AG10803 (cell line): ENCODE measurements around the gene C12orf57.

Experiments used
- DNase-seq: peaks from one replicate; pipeline ENCODE4 v3.0.0; 2010; ENCODE audit warnings: low read depth
- H3K4me3 ChIP-seq: 2 replicates; pipeline ENCODE4 v1.5.1; 2011; ENCODE audit warnings: mild to moderate bottlenecking, low read length, control low read depth
- TF ChIP-seq, protein P1 (sequence below): conservative IDR thresholded peaks from 2 replicates; pipeline ENCODE4 v1.5.1; 2011; ENCODE audit warnings: mild to moderate bottlenecking, low read length, control low read depth, inconsistent platforms

The C12orf57 gene

GRCh38 chr12:6952121-6952862 lies 8.5 kb downstream of the C12orf57 start:
- no peak for DNase-seq
- TF ChIP-seq, protein P1, sequence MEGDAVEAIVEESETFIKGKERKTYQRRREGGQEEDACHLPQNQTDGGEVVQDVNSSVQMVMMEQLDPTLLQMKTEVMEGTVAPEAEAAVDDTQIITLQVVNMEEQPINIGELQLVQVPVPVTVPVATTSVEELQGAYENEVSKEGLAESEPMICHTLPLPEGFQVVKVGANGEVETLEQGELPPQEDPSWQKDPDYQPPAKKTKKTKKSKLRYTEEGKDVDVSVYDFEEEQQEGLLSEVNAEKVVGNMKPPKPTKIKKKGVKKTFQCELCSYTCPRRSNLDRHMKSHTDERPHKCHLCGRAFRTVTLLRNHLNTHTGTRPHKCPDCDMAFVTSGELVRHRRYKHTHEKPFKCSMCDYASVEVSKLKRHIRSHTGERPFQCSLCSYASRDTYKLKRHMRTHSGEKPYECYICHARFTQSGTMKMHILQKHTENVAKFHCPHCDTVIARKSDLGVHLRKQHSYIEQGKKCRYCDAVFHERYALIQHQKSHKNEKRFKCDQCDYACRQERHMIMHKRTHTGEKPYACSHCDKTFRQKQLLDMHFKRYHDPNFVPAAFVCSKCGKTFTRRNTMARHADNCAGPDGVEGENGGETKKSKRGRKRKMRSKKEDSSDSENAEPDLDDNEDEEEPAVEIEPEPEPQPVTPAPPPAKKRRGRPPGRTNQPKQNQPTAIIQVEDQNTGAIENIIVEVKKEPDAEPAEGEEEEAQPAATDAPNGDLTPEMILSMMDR = no peak
- H3K4me3 ChIP-seq = no peak overlapping the region

DNA sequence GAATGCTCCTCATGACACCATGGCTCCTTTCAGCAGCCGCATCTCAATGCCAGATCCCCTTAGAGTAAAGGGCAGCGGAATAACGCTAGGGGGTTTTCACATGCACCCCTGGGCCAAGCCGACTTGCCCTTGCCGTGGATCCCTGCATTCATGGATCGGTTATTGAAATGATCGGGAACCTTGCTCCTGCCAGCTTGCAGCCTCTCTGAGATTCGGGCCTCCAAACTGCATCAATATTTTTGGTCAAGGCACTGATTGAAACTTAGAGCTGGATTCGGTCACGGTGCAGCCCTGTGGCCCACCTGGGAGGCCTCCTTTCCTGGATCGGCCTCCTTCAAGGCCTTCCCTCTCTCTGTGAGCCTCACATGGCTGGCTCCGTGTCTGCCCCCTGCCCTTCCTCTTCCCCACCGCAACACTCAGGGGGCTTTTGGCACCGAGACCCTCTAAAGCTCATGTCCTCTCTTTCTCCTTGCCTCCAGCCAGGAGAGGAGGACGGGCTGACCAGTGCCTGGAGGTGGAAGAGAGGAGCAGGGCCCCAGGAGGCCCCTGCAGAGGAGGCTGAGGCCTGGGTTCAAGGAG lies 9.1 kb downstream of the C12orf57 start:
- TF ChIP-seq, protein P1 = no peak
- no peak for DNase-seq
- no peak overlapping the region for H3K4me3 ChIP-seq

- TF ChIP-seq, protein P1 = no peak
- no peak for DNase-seq
- no peak overlapping the region for H3K4me3 ChIP-seq
Measured at GRCh38 chr12:6953442-6954315, 9.9 kb downstream of the C12orf57 start.

DNA sequence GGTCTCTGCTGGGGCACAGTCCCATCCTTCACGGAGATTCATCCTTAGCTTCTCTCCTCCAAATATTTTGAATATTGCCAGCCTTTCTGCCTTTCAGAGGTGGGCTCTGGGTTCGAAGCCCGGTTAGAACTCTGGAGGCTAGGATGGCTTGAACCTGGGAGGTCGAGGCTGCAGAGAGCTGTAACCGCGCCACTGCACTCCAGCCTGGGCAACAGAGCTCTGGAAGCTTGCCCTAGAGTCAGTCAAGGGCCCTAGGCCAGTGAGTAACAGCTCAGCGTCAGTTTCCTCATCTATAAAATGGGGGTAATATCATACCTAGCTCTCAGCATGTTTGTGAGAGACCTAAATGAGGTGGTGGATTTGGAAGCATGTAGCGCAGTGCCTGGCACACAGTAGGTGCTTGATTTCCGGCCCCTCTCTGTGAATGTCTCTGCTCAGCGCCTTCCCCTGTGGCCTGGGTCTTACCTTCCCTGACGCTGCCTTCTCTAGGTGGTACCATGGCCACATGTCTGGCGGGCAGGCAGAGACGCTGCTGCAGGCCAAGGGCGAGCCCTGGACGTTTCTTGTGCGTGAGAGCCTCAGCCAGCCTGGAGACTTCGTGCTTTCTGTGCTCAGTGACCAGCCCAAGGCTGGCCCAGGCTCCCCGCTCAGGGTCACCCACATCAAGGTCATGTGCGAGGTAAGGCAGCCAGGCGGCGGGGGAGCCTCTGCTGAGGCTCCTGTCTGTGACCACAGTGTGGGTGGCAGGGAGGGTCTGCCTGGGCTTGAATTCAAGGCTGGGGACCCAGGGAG lies 10.7 kb downstream of the C12orf57 start:
- H3K4me3 ChIP-seq = no peak overlapping the region
- TF ChIP-seq, protein P1 = no peak
- DNase-seq = no peak

- TF ChIP-seq, protein P1 = no peak
- no peak for DNase-seq
- no peak overlapping the region for H3K4me3 ChIP-seq
Measured at GRCh38 chr12:6955108-6956020, 11.5 kb downstream of the C12orf57 start.
